Measurements from ENCODE around the gene MATN3.

- TF ChIP-seq ZNF274 (IDR thresholded peaks at IDR 0.05; ENCODE audit: borderline replicate concordance, extremely low read depth, low read length) (no peak), CEBPB (IDR thresholded peaks at IDR 0.05; ENCODE audit: low read depth, low read length) (no peak), POLR2A (IDR thresholded peaks at IDR 0.05; ENCODE audit: control extremely low read depth in 1 of 2, low read depth in 2 of 2, low read length in 2 of 2) (no peak), ATF2 (IDR thresholded peaks at IDR 0.05; ENCODE audit: low read length) (no peak), SAP30 (IDR thresholded peaks at IDR 0.05; ENCODE audit: insufficient read depth, insufficient replicate concordance, low read length) (no peak), GTF2F1 (IDR thresholded peaks at IDR 0.05; ENCODE audit: borderline replicate concordance, low read depth, low read length) (no peak), EZH2 (IDR thresholded peaks at IDR 0.05; ENCODE audit: low read depth, low read length, severe bottlenecking) (no peak), CHD1 (IDR thresholded peaks at IDR 0.05; ENCODE audit: low read depth, low read length) (no peak), TAF1 (IDR thresholded peaks at IDR 0.05; ENCODE audit: low read depth, low read length) (no peak)
Observed at GRCh38 chr2:20033322-20033721, 20.9 kb upstream of the MATN3 start.

All from H1 (cell line).